Effector CD4-positive, alpha-beta T cell (primary cell): ENCODE data around the gene CERS4.
"Not testable (repeated sequence)": the region's sequence is repeated elsewhere in the genome, so short reads cannot be mapped to it uniquely, and the experiment has no call there.

Experiments
- DNase-seq: peaks from one replicate; pipeline ENCODE4 v3.0.0-alpha.2; 2020

CERS4 gene

GRCh38 chr19:8269724-8270123 lies 60.6 kb downstream of the CERS4 start:
- no peak for DNase-seq

- not testable (repeated sequence) for DNase-seq
Measured at GRCh38 chr19:8276508-8276907, 67.3 kb downstream of the CERS4 start.

- DNase-seq, result not testable (repeated sequence)
Measured at GRCh38 chr19:8291337-8291736, 82.2 kb downstream of the CERS4 start.

- DNase-seq, result no peak
Measured at GRCh38 chr19:8302357-8302691, 93.2 kb downstream of the CERS4 start.

- DNase-seq, result no peak
Measured at GRCh38 chr19:8302734-8303133, 93.6 kb downstream of the CERS4 start.

- no peak for DNase-seq
Measured at GRCh38 chr19:8304841-8305621, 95.9 kb downstream of the CERS4 start.

GRCh38 chr19:8305798-8306197 lies 96.6 kb downstream of the CERS4 start:
- no peak for DNase-seq

GRCh38 chr19:8306235-8307054 lies 97.3 kb downstream of the CERS4 start:
- no peak for DNase-seq

- no peak for DNase-seq
Measured at GRCh38 chr19:8307400-8307964, 98.3 kb downstream of the CERS4 start.

GRCh38 chr19:8307965-8308866 lies 99.0 kb downstream of the CERS4 start, which contains the start of gene CD320:
Gene CD320 (minus strand): TSS chr19:8308358. CDS start chr19:8308290, 68 bp downstream.
- DNase-seq, result peak; percentile 81

- no peak for DNase-seq
Measured at GRCh38 chr19:8308891-8309291, 99.7 kb downstream of the CERS4 start.

- no peak for DNase-seq
Measured at GRCh38 chr19:8310342-8311055, 101.3 kb downstream of the CERS4 start.

- no peak for DNase-seq
Measured at GRCh38 chr19:8311461-8312260, 102.5 kb downstream of the CERS4 start.
